A673 (cell line): ENCODE data around the gene METTL26.

Source experiments
- CTCF ChIP-seq: fragments of 300-800, 200-600 bp; sonication (generic); conservative IDR thresholded peaks from 2 replicates; pipeline ENCODE4 v1.5.1; 2017; ENCODE audit warnings: low read depth, mild to moderate bottlenecking, antibody characterized with exemption, low read length, moderate library complexity, mixed read lengths
- EZH2 ChIP-seq: fragments of 200-600 bp; sonication (generic); IDR thresholded peaks from 2 replicates; pipeline ENCODE4 v1.6.1; 2017; ENCODE audit warnings: borderline replicate concordance, low read depth, mild to moderate bottlenecking, mixed read lengths, antibody characterized with exemption, low read length; ENCODE audit not compliant: poor library complexity, severe bottlenecking

DNA sequence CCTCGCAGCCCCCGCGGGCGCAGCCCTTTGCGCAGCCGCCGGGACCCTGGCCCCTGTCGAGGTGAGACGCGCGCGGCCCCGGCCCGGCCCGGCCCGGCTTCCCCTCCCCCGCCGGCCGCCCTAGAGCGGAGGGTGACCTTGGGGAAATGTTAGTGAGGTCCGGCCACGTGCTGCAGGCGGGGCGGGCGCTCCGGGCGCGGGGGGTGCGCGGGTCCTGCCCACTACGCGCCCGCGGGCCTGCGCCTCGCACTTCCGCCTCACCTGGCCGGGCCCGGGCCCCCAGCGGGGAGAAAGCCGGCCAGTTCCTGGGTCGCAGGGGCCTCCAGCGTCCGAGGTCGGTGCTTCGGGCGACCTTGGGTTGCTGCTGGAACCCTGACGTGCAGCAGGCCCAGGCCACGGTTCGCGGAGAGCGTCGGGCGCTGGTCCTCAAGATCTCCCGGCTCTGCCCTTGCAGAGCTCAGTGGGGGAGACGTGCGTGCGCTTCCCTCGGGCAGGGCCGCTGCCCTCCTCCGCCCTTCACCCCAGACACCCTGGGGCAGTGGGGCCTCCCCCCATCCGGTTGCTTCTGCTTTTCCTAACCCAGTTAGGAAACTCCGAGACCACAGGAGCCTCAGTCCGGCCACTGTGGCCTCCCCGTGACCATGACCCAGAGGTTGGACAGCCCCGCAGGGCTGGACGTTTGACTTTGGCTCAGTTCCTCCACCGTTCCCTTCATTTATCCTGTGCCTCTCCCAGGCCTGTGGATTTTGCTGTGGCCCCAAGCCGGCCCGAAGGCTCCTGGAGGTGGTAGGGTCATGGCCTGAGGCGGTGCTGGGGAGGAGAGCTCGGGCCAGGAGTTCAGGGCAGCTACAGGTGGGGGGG lies 6.3 kb upstream of the METTL26 start:
- no peak for TF ChIP-seq EZH2
- no peak for TF ChIP-seq CTCF
